CD4-positive, alpha-beta T cell treated with Interleukin-17A for 1 hour (primary cell): Measurements from ENCODE around the gene PPARG.
"Not testable (repeated sequence)": the region's sequence is repeated elsewhere in the genome, so short reads cannot be mapped to it uniquely, and the experiment has no call there.

Source experiments
- DNase-seq: peaks from one replicate; pipeline ENCODE4 v3.0.0-alpha.2; 2020

Gene PPARG

GRCh38 chr3:12465836-12466225 lies 177.0 kb downstream of the PPARG start:
- no peak for DNase-seq

- no peak for DNase-seq
Observed at GRCh38 chr3:12467746-12468145, 178.9 kb downstream of the PPARG start.

GRCh38 chr3:12468276-12468675 lies 179.4 kb downstream of the PPARG start:
- DNase-seq, result no peak

GRCh38 chr3:12468757-12469156 lies 179.9 kb downstream of the PPARG start:
- DNase-seq, result no peak

GRCh38 chr3:12469222-12469621 lies 180.4 kb downstream of the PPARG start:
- DNase-seq, result not testable (repeated sequence)

- DNase-seq, result no peak
Observed at GRCh38 chr3:12470111-12470510, 181.2 kb downstream of the PPARG start.

GRCh38 chr3:12470680-12471079 lies 181.8 kb downstream of the PPARG start:
- DNase-seq, result no peak

- DNase-seq, result peak; percentile 16
Observed at GRCh38 chr3:12471241-12471640, 182.4 kb downstream of the PPARG start.

GRCh38 chr3:12472000-12472610 lies 183.2 kb downstream of the PPARG start:
- no peak for DNase-seq

- no peak for DNase-seq
Observed at GRCh38 chr3:12472796-12473195, 183.9 kb downstream of the PPARG start.

GRCh38 chr3:12473511-12473910 lies 184.6 kb downstream of the PPARG start:
- DNase-seq, result no peak

- DNase-seq, result no peak
Observed at GRCh38 chr3:12476238-12476897, 187.5 kb downstream of the PPARG start.

GRCh38 chr3:12477256-12477655 lies 188.4 kb downstream of the PPARG start:
- DNase-seq, result no peak

- no peak for DNase-seq
Observed at GRCh38 chr3:12478326-12478725, 189.5 kb downstream of the PPARG start.

- DNase-seq, result not testable (repeated sequence)
Observed at GRCh38 chr3:12479198-12479597, 190.3 kb downstream of the PPARG start.

- peak; percentile 72 for DNase-seq
Observed at GRCh38 chr3:12479919-12480427, 191.1 kb downstream of the PPARG start.

GRCh38 chr3:12483410-12483809 lies 194.5 kb downstream of the PPARG start:
- DNase-seq, result no peak

GRCh38 chr3:12483872-12484197 lies 195.0 kb downstream of the PPARG start:
- DNase-seq, result no peak
